ENCODE results near the gene C3AR1.
"Not testable (repeated sequence)": the region's sequence is repeated elsewhere in the genome, so short reads cannot be mapped to it uniquely, and the experiment has no call there.

The C3AR1 gene

GRCh38 chr12:8065991-8066594 lies at the start of gene C3AR1:
Gene C3AR1, minus strand, starts transcription at chr12:8066359. Its CDS starts 6,174 bp downstream, at chr12:8060185.
- peak; percentile 78 for DNase-seq

GRCh38 chr12:8113117-8113516 lies 47.0 kb upstream of the C3AR1 start:
- DNase-seq: not testable (repeated sequence)

- peak; percentile 33 for DNase-seq
Observed at GRCh38 chr12:8108808-8109398, 42.7 kb upstream of the C3AR1 start.

- DNase-seq: no peak
Observed at GRCh38 chr12:8099235-8099634, 33.1 kb upstream of the C3AR1 start.

GRCh38 chr12:8096281-8096915 lies 30.2 kb upstream of the C3AR1 start:
- DNase-seq: no peak

- no peak for DNase-seq
Observed at GRCh38 chr12:8093291-8093690, 27.1 kb upstream of the C3AR1 start.

GRCh38 chr12:8089716-8090115 lies 23.6 kb upstream of the C3AR1 start:
- no peak for DNase-seq

- not testable (repeated sequence) for DNase-seq
Observed at GRCh38 chr12:8089277-8089676, 23.1 kb upstream of the C3AR1 start.

GRCh38 chr12:8088574-8088973 lies 22.4 kb upstream of the C3AR1 start:
- DNase-seq: no peak

- no peak for DNase-seq
Observed at GRCh38 chr12:8087666-8088065, 21.5 kb upstream of the C3AR1 start.

- DNase-seq: not testable (repeated sequence)
Observed at GRCh38 chr12:8084351-8084750, 18.2 kb upstream of the C3AR1 start.

GRCh38 chr12:8082808-8083100 lies 16.6 kb upstream of the C3AR1 start:
- no peak for DNase-seq

- DNase-seq: no peak
Observed at GRCh38 chr12:8081251-8081920, 15.2 kb upstream of the C3AR1 start.

GRCh38 chr12:8080120-8080519 lies 14.0 kb upstream of the C3AR1 start:
- DNase-seq: no peak

- DNase-seq: no peak
Observed at GRCh38 chr12:8078916-8079315, 12.8 kb upstream of the C3AR1 start.

- DNase-seq: no peak
Observed at GRCh38 chr12:8078398-8078797, 12.2 kb upstream of the C3AR1 start.

GRCh38 chr12:8077207-8077606 lies 11.0 kb upstream of the C3AR1 start:
- no peak for DNase-seq

- no peak for DNase-seq
Observed at GRCh38 chr12:8076366-8076765, 10.2 kb upstream of the C3AR1 start.

- DNase-seq: no peak
Observed at GRCh38 chr12:8075935-8076334, 9.8 kb upstream of the C3AR1 start.

GRCh38 chr12:8071820-8072219 lies 5.7 kb upstream of the C3AR1 start:
- not testable (repeated sequence) for DNase-seq

GRCh38 chr12:8069582-8069981 lies 3.4 kb upstream of the C3AR1 start:
- DNase-seq: no peak

GRCh38 chr12:8064131-8064530 lies 2.0 kb downstream of the C3AR1 start:
- no peak for DNase-seq

- DNase-seq: no peak
Observed at GRCh38 chr12:8058506-8058905, 7.7 kb downstream of the C3AR1 start.

GRCh38 chr12:8057839-8058238 lies 8.3 kb downstream of the C3AR1 start:
- DNase-seq: peak; percentile 85

Data from SIG-M5 (cell line).